ENCODE data around the gene ANKRD9. TPM values are rescaled to one million over a fixed set of nuclear protein-coding genes. Genes with fewer than 3 reads are reported as not detected.

The ANKRD9 gene
- total and polyA plus RNA-seq, 12 donors: 94.4 to 264 (median 120) TPM

GRCh38 chr14:102538602-102539543 is 29.3 kb upstream of the ANKRD9 start:
- Histone ChIP-seq H3K9me3 (no peaks in the 10 kb centered on the region), H3K36me3 (no peaks in the 10 kb centered on the region), H3K4me3 (no peak overlapping the region), H3K27ac (no peak overlapping the region), H3K27me3 (peaks cover 0 to 22% (median 10%) of the 10 kb centered on the region in 7 donors), H3K4me1 (peaks cover 0 to 21% (median 11%) of the 10 kb centered on the region in 9 donors)
- TF ChIP-seq CTCF (IDR thresholded peaks at IDR 0.05): no peak
- intact Hi-C loops (cut with DNase I): no loop called here
- ATAC-seq (no peak), DNase-seq (no peak)
- 80 to 82% methylated on average over 25 of the region's 25 CpGs for WGBS, 2 donors

- no peak for DNase-seq
- Histone ChIP-seq H3K27ac (no peak overlapping the region), H3K9me3 (no peaks in the 10 kb centered on the region), H3K4me1 (peaks cover 0 to 21% (median 11%) of the 10 kb centered on the region in 9 donors), H3K27me3 (peaks cover 0 to 14% (median 3%) of the 10 kb centered on the region in 7 donors), H3K36me3 (no peaks in the 10 kb centered on the region), H3K4me3 (no peak overlapping the region)
- WGBS, 2 donors: 78 to 83% methylated on average over 15 of the region's 15 CpGs
- intact Hi-C loops (cut with DNase I): no loop called here
- no peak for TF ChIP-seq CTCF (IDR thresholded peaks at IDR 0.05)
- no peak for ATAC-seq
These were observed 28.5 kb upstream of the ANKRD9 start for GRCh38 chr14:102537981-102538601.

- intact Hi-C loops (cut with DNase I): no loop called here
- WGBS, 2 donors: 83 to 84% methylated on average over 3 of the region's 3 CpGs
- peaks cover 0 to 6% (median 0%) of the 10 kb centered on the region in 9 donors for H3K4me1 ChIP-seq
- no peaks in the 10 kb centered on the region for H3K36me3 ChIP-seq
- DNase-seq: no peak
- H3K27ac ChIP-seq: no peak overlapping the region
- no peak for ATAC-seq
- no peaks in the 10 kb centered on the region for H3K9me3 ChIP-seq
- H3K4me3 ChIP-seq: no peak overlapping the region
- no peaks in the 10 kb centered on the region for H3K27me3 ChIP-seq
- TF ChIP-seq CTCF (IDR thresholded peaks at IDR 0.05): no peak
These were observed 22.7 kb upstream of the ANKRD9 start for GRCh38 chr14:102532204-102532658.

GRCh38 chr14:102530828-102531478 is 21.4 kb upstream of the ANKRD9 start:
- Histone ChIP-seq H3K4me1 (peaks cover 0 to 7% (median 0%) of the 10 kb centered on the region in 9 donors), H3K9me3 (no peaks in the 10 kb centered on the region), H3K36me3 (no peaks in the 10 kb centered on the region), H3K4me3 (no peak overlapping the region), H3K27ac (peak overlapping the region in 1 of 10 donors; percentile 20), H3K27me3 (no peaks in the 10 kb centered on the region)
- no peak for TF ChIP-seq CTCF (IDR thresholded peaks at IDR 0.05)
- DNase-seq: no peak
- intact Hi-C loops (cut with DNase I): no loop called here
- WGBS, 2 donors: 73 to 77% methylated on average over 13 of the region's 13 CpGs
- no peak for ATAC-seq

All from heart right ventricle (tissue), 16 donors.